CD4-positive, alpha-beta T cell treated with Interleukin-12 subunit alpha and Interleukin-12 subunit beta, for 1 hour (primary cell): ENCODE data around the gene NEUROD2.

Source experiments
- DNase-seq: peaks from one replicate; pipeline ENCODE4 v3.0.0-alpha.2; 2020

NEUROD2 gene

DNA sequence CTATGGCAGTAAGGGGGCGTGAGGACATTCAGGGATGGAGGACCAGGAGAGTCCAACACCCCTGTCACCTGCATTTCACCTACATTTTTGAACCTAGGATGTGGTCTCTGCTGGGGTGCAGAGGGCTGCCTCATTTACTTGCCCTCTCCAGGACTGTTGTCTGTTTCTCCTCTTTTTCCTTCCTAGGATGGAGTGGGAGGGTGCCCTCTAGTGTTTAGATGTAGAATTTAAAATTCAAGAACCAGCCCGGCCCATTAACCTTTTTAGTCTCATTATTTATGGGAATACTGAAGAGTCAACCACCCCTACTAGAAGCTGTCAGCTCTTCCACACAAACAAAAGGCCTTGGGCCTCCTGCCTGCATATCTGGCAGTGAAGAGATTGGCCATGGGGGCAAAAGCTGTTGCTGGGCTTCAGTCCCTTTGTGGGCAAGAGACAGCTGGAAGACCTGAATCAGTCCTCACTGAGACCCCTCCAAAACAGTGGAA lies 26.7 kb upstream of the NEUROD2 start:
- peak; percentile 55 for DNase-seq

DNA sequence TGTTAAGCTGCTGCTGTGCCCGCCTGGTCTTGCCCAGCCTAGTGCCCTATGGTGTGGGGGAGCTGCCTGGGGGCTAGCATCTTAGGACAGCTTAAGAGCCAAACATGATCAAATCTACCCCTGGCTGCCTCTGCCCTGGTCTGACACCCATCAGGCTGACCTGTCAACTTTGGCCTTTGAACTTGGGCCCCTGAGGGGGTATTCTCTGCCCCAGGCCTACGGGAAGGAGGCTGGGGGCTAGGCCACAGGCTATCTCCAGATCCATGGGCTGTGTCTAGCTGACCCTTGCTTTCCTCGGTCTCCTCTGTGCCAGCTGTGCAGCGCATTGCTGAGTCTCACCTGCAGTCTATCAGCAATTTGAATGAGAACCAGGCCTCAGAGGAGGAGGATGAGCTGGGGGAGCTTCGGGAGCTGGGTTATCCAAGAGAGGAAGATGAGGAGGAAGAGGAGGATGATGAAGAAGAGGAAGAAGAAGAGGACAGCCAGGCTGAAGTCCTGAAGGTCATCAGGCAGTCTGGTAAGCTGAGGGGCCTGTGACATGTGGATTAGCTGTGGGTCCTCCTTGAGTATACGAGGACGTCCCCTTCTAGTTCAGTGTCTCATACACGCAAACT lies 26.0 kb upstream of the NEUROD2 start:
- DNase-seq: no peak

DNA sequence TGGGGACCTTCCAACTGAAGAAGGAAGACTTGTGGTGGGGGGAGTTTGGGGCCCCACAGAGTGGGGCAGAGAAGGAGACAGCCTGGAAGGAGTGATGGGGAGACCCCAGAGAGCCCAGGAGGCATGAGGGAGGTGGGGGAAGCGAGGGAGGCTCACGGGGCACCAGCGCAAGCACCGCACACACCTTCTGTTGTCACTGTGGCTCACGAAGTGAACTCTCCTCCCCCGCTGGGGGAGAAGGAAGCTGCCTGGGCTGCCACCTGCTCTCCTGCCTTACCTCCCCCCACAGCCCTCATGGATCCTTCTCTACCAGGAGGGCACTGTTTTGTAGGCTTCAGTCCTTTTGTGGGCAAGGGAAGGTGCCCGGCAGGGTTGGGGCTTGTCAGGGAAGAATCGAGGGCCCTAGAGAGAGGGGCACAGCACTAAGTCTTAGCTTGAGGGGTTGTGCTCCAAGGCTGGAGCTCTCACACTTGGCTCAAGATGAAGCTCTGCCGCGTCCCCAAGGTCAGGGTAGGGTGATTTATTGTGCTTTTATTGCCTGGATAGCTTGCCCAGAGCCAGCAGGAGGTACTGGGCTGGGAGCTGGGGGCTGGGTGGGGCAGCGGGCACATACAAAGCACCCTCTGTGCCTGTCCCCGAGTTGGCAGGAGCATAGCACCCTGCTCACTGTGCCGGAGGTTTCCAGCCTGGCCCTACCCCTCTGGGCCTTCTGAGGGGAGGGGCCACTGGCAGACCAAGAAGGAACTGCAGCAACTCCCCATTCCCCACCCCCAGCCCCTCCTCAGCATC lies 24.6 kb upstream of the NEUROD2 start:
- no peak for DNase-seq

DNA sequence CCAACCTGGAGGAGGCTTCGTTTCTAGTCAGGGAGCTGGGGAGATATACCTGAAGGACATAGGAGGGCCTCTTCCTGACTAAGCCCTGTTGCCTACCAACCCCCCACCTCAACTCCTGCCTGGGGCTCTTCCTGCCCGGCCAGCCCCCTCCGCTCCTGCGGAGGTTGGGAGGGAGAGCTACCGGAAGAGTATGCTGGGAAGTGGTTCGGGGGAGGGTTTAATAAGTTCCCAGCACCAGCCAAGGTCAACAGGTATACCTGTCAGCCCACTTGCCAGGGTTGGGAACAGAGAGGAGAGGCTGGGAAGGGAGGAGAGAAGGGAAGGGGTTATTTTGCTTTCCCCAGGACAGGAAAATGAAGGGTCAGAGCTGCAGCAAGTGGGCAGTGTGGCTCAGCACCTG lies 23.7 kb upstream of the NEUROD2 start:
- DNase-seq: no peak

DNA sequence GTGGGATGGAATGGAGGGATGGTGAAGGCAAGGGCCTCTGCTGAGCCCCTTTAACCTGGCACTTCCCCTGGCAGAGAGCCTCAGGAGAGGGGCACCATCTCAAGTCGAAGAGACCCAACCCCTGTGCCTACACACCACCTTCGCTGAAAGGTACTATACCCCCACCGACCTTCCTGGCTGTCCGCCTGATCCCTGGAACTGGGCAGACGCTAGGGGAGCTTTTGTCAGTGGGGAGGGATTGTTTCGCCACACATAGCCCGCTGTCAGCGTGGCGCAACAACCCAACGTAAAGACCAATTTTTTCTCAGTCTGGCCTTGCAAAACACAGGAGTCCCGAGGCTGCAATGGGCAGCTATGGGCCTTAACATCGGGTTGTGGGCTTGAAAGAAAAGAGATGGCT lies 22.2 kb upstream of the NEUROD2 start:
- no peak for DNase-seq

DNA sequence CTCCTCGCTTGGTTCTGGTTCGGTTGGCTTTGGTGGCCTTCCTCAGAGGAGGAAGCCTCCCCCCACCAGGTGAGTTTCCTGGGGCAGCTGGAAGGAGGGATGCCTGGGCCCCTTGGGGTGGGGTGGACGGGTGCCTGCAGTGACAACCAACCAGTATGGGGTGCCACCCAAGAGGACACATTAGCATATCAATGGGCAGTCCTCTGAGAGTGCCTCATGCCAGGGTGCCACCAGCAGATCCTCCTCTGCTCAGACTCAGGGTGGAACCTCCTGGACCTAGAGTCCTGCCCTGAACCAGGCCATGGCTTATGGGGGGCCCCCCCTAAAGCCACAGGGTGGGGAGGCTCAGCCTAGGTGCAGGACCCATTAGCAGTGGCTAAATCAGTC lies 21.8 kb upstream of the NEUROD2 start:
- no peak for DNase-seq

DNA sequence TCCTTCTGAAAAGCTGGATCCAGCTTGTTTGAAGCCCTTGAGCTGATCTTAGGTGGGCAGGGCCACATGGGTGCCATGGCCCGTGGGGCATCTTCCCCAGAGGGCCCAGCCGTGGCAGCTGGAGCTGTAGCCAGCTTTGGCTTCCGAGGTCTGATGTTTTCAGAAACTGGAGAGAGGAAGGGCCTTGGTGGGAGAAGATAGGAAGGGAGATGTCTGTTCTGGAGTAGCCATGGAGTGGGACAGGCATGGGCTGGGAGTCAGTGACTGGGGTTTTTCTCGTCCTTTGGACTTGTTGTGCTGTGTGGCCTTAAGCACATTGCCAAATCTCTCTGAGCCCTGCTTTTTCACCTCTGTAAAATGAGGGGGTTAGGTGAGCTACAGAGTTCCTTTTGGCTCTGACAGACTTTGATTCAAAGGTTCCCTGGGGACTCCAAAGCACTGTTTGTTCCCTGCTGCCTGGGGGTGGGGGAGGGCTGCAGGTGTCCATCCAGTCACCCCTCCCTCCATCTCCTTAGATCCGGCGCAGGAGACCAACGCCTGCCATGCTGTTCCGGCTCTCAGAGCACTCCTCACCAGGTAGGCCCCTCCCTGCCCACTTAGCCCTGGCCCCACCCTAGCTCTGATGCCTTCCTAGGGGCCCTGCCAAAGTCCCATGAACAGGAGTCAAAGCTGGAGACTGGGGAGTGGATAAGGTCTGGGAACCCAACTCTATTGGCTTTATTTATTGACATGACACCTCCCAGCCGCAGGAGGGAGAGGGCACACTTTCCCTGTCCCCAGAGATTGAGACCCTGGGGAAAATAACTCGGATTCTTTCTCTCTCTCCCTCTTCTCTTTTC lies 21.2 kb upstream of the NEUROD2 start:
- no peak for DNase-seq

DNA sequence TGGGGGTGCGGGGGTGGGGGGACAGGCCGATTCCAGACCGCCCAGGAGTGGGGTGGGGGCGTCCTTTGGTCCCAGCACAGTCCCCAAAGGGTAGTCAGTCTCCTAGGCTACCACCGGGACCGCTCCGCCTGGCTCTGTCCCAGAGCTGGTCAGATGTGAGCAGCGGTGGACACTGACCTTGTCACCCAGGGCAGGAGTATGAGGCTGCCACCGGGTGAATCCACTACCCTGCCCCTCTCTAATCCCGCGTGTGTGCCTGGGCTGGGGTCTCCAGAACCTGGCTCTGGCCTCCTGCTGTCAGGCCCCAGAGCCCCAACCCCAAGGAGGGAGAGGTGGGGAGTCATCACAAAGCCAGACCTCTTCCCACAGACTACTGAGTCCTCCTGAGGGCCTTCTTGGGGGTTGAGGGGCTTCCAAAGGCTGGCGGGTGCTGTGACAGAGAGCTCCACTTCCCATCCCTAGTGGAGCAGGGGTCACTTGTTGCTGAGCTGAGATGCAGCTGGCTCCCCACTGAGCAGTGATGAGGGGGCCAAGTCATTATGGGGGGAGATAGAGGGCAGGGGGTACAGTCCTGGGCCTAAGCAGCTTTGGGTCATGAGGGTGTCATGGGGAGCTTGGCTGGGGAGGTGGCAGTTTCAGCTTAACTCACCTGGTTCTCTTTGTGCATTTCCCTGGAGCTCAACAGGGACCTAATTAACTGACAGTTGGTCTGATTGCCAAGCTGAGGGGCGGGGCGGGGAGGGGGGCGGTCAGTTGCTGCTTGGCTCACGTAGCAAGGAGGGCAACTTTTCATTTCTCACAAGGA lies 20.2 kb upstream of the NEUROD2 start:
- no peak for DNase-seq

DNA sequence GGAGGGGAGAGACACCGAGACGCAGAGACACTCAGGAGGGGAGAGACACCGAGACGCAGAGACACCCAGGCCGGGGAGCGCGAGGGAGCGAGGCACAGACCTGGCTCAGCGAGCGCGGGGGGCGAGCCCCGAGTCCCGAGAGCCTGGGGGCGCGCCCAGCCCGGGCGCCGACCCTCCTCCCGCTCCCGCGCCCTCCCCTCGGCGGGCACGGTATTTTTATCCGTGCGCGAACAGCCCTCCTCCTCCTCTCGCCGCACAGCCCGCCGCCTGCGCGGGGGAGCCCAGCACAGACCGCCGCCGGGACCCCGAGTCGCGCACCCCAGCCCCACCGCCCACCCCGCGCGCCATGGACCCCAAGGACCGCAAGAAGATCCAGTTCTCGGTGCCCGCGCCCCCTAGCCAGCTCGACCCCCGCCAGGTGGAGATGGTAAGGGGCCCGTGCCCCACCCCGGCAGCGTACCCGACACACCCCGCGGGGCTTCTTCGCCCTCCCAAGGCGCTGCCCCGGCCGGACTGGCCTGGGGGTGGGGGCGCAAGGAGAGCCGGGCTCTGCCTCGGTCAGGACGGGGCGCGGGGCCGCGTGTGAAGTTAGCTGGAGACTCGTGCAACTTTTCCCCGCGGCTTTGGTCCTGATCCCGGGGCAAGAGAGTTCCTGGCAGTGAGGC lies 19.5 kb upstream of the NEUROD2 start:
- no peak for DNase-seq

DNA sequence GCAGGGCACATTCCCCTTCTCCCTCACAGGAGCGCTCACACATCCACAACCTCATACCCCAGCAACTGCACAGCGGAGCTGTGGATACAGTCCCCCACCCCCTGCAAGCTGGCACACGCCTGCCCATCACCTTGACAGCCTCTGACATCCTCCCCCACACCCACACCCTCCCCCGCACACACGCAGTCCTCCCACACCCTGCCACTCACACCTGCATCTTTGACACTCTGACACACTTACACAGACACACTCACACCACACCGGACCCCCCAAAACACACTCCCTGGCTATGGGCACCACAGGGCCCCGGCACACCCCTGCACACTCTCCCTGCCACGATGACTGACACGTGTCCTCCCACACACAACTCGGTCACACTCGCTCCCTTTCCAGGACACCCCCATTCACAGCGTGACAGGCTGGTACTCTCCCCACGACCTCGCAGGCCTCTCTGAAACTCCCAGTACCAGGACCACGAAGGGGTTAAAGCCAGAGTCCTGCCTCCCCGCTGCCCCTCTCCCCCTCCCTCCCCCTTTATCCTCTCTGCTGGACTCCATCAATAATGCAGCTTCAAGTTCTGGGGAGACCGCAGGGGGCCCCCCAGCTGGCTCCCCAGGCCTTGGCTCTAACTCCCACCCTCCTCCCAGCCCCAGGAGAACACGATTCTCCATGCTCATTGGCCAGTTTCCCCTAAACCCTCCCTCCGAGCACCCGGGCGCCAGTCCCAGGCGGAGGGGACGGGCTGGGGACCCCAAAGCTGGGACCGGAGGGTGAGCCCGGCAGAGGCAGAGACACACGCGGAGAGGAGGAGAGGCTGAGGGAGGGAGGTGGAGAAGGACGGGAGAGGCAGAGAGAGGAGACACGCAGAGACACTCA lies 18.7 kb upstream of the NEUROD2 start, which contains the start of gene PPP1R1B:
TSS of gene PPP1R1B (plus strand) at position 782 of the 876 bp plus-strand sequence. CDS start 441 bp downstream, outside the sequence.
- no peak for DNase-seq

DNA sequence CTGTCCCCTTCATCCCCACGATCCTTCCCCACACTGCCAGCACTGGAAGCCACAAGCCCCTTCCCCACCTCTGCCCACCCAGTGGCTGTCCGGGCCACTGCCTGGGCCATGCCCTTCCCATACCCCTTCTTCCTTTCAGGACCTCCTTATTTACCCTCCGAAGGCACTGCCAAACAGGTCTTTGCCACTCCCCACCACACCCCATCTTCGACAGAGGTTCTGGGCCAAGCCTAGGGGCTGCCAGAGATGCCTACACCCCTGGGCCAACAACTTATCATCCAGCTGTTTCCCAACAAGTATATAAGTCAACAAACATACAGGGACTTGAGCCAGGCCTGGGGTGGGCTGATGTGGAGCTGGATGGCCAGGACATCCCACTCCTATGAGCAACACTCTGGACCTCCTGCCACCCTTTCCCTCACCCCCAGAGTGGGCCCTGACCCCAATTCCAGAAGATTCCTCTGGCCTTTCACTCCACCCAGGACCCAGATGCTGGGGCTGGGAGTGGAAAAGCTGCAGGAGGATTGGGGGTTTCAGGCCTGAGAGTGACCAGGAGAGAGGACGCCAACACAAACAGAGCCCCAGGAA lies 17.6 kb upstream of the NEUROD2 start:
- DNase-seq: no peak

DNA sequence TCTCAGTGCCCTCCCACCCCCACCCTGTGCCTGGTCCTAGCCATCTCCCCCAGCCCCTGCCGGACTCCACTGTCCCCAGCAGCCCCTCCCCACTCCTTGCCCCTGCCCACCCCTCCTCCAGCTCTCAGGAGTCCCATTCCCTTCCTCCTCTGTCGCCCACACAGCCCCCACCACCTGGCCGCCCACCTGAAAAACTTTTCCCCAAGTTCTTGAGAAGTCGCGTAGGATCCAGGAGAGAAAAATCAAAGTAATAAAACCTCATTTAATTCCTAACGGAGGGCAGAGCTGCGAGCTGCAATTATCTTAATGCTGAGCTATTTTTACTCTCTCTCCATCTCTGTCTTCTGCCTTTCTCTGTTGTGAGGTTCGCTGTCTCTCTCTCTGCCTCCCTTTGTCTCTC lies 16.6 kb upstream of the NEUROD2 start:
- DNase-seq: no peak

DNA sequence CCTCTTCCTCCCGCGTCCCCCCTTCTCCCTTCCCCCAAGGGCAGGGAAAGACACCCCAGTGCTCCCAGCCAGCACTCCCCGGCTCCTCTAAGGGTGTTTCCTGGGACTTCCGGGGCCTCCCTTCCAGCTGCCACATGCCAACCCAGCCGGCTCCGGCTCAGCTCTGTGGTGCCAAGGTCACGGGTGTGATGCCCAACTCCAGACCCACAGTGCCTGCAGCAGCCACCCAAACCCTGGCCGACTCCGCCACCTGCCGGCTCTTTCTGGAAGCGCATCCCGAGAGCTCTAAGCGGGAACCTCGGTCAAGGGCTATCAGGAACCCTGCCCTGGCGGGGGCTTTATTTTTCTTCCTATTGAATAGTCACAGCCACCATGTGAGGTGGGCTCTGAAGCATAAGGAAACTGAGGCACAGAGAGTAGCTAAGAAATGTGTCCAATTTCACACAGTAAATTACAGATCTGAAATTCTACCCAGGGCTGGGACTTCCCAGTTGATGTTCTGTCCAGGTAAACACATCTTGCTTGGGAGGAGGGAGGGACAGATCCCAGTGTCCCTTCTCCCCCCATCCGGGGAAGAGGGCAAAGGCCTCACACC lies 15.7 kb upstream of the NEUROD2 start:
- DNase-seq: peak; percentile 88

DNA sequence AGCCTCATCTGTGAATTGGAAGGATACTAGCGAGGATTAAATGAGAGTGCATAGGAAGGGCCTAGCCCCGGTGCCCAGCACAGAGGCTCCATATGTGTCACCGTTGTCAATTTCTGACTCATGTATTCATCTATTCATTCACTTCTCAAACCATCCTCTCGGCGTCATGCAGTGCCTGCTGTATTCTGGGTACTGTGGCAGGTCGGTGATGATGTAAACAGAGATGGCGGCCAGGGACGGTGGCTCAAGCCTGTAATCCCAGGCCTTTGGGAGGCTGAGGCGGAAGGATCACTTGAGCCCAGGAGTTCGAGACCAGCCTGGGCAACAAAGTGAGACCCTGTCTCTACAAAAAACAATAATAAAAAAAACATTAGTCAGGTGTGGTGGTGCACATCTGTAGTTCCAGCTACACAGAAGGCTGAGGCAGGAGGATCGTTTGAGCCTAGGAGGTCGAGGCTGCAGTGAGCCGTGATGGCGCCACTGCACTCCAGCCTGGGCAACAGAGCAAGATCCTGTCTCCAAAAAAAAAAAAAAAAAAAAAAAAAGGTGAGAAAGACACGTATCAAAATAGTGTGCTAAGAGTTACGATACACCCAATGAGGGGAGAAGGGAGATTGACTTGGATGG lies 14.8 kb upstream of the NEUROD2 start:
- DNase-seq: peak; percentile 49

DNA sequence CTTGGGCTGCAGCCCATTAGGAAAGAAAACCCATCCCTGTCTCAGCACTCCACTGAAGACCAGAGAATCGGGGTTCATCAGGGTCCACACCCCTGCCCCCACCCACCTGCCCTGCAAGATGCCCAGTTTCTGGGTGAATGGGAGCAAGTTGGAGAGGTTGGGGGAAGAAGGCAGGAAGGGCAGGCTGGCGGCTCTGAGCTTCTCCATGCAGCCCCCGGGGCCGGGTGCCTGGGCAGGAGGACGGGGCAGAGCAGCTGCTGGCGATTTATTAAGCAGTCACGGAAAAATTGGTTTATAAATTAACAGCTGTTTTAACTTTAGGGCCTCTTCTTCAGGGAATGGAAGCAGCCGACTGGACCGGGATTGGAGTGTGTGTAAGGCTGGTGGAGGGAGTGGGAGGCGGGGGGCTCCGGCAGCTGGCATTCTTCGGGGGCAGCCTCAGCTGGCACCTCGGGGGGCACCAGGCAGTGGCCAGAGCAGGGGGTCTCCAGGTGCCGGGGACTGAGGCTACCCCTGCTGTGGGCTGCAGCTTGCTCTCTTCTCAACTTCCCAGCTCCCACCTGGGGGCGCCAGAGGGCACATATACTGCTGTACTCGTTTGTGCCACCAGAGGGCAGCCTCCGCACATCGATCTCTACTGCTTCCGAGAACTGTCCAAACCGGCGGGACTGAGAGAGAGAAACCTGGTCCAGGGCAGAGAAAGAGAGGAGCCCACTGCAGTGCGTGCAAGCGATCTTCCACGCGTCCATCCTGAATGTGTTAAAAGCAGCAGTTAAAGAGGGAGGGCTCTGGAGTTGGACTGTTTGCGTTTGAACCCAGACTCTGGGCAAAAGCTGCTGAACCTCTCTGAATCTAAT lies 14.0 kb upstream of the NEUROD2 start:
- DNase-seq: peak; percentile 91

DNA sequence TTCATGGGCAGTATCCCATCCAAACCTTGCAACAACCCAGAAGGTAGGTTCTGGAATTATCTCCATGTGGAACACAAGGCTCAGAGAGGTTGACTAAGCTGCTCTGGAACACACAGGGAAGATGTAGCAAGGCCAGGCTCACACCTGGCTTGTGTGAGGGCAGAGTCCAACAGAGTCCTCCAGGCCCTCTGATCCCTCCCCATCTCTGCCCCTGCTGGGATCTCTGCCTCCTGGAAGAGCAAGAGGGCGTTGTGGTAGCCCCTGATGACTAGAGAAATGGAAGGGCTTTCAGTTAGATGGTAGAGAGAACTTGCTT lies 12.0 kb upstream of the NEUROD2 start:
- DNase-seq: no peak

DNA sequence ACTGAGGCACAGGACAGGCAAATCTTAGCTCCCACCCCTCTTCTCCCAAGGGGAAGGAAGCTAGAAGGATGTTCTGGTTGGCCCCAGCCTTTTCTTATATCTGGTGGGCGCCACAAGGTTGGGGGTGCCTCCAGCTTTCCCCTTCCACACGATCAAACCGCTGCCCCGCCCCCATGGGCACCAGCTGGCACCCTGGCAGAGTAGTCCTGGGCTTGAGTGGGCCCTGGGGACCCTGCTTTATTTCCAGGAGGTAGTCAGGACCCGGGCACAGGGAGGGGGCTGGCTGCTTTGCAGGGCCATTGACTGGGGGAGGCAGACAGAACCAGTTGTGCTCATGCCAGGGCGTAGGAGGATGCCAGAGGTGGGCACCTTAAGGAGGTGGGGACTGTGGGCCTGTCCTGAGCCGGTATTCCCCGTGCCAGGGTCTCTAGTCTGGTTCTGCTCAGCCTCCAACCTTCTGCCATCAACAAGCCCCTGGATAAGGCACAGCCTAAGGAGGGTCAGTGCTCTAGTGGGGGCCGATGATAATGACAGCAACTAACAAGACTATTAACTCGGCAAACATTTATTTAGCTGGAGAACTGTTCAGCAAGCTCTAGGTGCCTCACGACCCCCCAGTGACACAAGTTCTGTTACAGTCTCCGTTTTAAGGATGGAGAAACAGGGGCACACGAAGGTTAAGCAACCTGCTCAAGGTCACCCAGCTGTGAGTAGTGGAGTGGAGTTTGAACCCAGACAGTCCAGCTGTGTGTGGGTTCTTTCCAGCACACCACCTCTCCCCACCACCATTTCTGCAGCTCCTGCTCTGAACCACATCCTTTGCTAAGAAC lies 11.5 kb upstream of the NEUROD2 start:
- no peak for DNase-seq
